Ecto neural progenitor cell (in vitro differentiated cells): Measurements from ENCODE around the gene TAB2.
"Not testable (repeated sequence)": the region's sequence is repeated elsewhere in the genome, so short reads cannot be mapped to it uniquely, and the experiment has no call there.

Source experiments
- DNase-seq: peaks from one replicate; pipeline ENCODE4 v3.0.0-alpha.2; 2018; ENCODE audit warnings: low spot score

Gene TAB2

GRCh38 chr6:149444360-149445094 is 127.0 kb downstream of the TAB2 start:
- not testable (repeated sequence) for DNase-seq

- DNase-seq = no peak
Measured at GRCh38 chr6:149445095-149445466, 127.6 kb downstream of the TAB2 start.

GRCh38 chr6:149445573-149445972 is 128.1 kb downstream of the TAB2 start:
- no peak for DNase-seq

- DNase-seq = no peak
Measured at GRCh38 chr6:149446791-149447376, 129.4 kb downstream of the TAB2 start.

GRCh38 chr6:149448821-149449453 is 131.4 kb downstream of the TAB2 start:
- no peak for DNase-seq

- DNase-seq = no peak
Measured at GRCh38 chr6:149449831-149450678, 132.5 kb downstream of the TAB2 start.

GRCh38 chr6:149450679-149451375 is 133.3 kb downstream of the TAB2 start:
- peak; percentile 67 for DNase-seq

- no peak for DNase-seq
Measured at GRCh38 chr6:149451376-149452036, 134.0 kb downstream of the TAB2 start.

GRCh38 chr6:149452037-149452939 is 134.8 kb downstream of the TAB2 start:
- DNase-seq = no peak

GRCh38 chr6:149453597-149454345 is 136.3 kb downstream of the TAB2 start:
- DNase-seq = no peak

GRCh38 chr6:149454346-149454848 is 136.9 kb downstream of the TAB2 start:
- no peak for DNase-seq

GRCh38 chr6:149455031-149455732 is 137.7 kb downstream of the TAB2 start:
- DNase-seq = no peak

GRCh38 chr6:149456311-149457021 is 139.0 kb downstream of the TAB2 start:
- DNase-seq = no peak

- DNase-seq = no peak
Measured at GRCh38 chr6:149457316-149457884, 139.9 kb downstream of the TAB2 start.

GRCh38 chr6:149458196-149458595 is 140.7 kb downstream of the TAB2 start:
- DNase-seq = no peak

- DNase-seq = no peak
Measured at GRCh38 chr6:149458806-149459205, 141.3 kb downstream of the TAB2 start.

GRCh38 chr6:149459761-149460160 is 142.2 kb downstream of the TAB2 start:
- DNase-seq = no peak

GRCh38 chr6:149460249-149460648 is 142.7 kb downstream of the TAB2 start:
- DNase-seq = not testable (repeated sequence)
